CD1c-positive myeloid dendritic cell (primary cell): Measurements from ENCODE around the gene CFAP74.
"Not testable (repeated sequence)": the region's sequence is repeated elsewhere in the genome, so short reads cannot be mapped to it uniquely, and the experiment has no call there.

ENCODE experiments used
- DNase-seq: peaks from one replicate; pipeline ENCODE4 v3.0.0-alpha.2; 2016; ENCODE audit errors: extremely low spot score

CFAP74 gene

DNA sequence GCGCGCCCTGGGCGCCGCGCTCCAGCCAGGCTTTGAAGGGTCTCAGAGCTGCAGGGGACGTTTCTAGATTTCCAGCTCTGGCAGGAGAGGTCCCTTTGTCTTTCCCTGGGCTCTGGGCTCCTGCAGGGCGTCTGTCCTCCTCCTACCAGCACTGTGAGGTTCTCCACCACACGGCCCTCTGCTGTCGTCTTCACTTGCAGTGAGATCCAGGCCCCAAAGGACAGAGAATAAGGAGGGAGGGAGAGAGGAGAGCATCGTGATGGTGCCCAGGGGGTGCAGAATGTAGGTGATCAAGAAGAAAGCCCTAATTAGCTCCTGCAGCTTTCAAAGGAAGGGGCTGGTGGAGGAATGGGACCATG lies 108.5 kb downstream of the CFAP74 start:
- DNase-seq, result no peak

DNA sequence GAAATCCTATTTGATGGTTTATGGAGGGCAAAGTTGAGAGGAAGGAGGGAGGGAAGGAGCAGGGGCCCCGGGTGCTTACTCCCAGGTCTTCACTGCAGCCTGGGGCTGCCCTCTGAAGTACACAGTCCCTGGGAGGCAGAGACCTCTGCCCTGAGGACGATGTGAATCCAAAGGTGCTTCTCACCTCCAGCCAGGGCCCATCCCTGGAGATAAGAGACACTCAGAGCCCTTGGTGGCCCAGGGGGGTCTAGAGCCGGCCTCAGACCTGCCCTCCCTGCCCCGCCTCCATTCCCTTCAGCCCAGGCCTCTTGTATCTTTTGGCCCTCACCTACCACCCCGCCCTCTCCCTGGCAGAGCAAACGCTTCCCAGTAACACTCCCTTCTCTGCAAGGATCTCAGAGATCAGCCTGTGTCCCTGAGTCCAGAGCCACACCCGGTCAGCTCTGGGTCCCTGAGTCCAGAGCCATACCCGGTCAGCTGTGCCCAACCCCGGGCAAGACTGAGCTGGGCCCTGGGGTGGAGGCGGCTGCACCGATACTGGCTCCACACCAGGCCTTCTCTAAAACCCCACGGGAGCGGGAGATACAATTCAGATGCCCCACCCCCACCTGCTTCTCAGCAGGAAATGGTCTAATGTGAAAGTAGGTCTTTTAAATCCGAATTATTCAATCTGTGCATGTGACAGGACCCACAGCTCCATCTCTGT lies 109.1 kb downstream of the CFAP74 start:
- DNase-seq, result no peak

DNA sequence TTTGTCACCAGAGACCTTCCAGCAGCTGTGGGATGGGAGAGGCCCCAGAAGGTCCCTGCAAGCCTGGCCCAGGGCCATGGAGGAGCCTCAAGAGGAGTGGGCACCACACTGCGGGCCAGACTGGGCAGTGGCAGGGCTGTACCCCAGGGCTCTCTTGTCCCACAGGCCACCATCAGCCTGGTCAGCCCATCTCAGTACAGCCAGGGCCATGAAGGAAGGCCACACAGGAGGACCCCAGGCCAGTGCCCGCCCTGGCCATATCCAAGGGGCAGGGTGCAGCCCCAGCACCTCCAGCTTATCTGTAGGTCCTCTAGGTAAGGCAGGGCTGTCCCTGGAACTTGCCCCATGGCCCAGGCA lies 109.6 kb downstream of the CFAP74 start:
- DNase-seq, result no peak

DNA sequence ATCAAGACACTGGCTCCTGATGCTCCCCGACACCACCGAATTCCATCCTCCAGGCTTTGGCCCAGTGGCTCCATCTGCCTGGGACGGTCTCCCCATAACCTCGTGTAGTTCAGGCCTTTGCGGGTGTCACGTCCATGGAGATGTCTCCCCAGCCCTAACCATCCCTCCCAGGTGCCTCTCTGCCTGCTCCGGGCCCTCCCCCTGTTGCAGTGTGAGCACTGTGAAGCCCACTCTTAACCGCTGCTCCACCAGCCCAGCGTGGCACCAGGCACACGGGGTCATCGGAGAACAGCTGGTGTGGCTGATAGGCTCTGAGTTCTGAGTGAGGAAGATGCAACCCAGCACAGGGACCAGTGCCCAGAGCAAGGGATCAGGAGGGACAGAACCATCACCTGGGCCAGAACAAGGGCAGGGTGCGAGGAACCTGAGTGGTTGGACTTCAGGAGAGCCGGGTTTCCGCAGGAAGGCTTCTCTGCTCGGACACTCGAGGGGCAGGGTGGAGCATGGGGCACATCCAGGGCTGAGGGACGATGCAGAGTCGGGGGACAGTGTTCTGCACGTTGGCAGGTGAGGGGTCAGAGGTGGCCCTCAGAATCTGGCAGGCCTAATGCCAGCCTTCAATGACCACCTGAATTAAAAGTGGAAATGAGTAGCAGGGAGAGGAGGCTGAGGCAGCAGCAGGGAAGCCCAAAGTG lies 110.1 kb downstream of the CFAP74 start:
- DNase-seq, result no peak

- no peak for DNase-seq
Measured at GRCh38 chr1:1892763-1893120, 110.8 kb downstream of the CFAP74 start.

DNA sequence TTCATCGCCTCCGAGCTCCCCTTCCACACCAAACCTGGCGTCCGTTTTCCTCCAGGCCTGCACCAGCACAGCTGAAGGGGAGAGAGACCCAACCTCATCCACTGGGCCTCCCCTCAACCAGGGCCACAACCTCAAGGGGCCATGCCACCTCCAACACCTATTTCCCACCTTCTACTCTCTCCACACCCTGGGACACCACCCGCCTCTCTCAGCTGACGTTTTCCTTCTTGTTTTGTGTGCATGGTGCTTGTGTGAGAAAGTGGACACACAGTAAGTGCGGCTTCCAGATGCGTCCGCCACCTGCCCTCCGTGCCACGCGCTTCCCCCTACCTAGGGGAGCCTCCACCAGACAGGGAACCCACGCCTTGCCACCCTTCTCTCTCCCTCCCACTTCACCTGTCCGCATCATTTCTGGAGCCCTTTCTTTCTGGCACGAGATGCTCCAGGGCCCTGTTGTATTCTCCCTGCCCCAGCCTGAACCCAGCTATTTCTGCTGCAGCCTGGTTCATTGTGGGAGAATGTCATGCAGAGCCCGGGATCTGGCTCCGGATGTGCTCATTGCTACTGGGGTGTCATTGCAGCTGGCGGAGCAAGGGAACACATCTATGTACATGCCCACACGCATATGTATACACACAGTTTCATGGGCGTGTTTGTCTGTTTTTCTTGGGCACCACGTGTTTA lies 111.4 kb downstream of the CFAP74 start:
- DNase-seq, result no peak

- DNase-seq, result peak; percentile 73
Measured at GRCh38 chr1:1891349-1892078, 112.1 kb downstream of the CFAP74 start.

- DNase-seq, result peak; percentile 95
Measured at GRCh38 chr1:1890506-1891348, 112.9 kb downstream of the CFAP74 start, which contains the start of gene GNB1. Gene GNB1, minus strand, starts transcription at chr1:1891087. Its CDS starts 65,634 bp downstream, at chr1:1825453.

DNA sequence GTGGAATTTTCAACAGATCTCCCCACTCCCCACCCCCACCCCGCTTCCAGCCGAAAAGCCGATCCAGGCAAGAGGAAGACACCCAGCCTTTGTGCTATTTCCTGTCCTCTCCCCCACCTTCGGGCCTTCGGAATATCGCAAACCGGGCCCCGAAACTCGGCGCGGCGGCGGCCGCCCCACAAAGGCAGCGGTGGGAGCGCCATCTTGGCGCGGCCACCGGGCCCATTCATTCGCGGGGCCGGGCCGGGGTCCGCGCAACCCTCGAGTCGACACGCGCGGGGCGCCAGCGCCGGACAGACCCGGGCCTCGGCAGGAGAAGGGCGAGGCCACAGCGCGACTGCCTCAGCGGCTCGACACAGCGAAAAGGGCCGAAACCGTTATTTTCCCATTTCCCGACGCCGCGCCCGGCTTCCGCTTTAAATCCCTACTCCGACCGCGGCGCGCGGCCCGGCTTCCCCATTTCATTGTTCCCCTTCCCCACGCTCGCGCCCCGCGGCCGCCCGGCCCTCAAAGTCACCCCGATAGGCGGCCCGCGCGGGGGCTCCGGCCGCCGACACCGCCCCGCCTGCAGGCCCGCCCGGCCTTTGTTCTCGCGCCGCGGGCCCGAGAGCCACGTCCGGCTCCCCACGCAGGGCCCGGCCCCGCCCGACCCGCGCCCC lies 113.6 kb downstream of the CFAP74 start:
- DNase-seq, result peak; percentile 95

GRCh38 chr1:1889090-1889750 lies 114.4 kb downstream of the CFAP74 start:
- no peak for DNase-seq

- DNase-seq, result not testable (repeated sequence)
Measured at GRCh38 chr1:1883890-1884289, 119.7 kb downstream of the CFAP74 start.

DNA sequence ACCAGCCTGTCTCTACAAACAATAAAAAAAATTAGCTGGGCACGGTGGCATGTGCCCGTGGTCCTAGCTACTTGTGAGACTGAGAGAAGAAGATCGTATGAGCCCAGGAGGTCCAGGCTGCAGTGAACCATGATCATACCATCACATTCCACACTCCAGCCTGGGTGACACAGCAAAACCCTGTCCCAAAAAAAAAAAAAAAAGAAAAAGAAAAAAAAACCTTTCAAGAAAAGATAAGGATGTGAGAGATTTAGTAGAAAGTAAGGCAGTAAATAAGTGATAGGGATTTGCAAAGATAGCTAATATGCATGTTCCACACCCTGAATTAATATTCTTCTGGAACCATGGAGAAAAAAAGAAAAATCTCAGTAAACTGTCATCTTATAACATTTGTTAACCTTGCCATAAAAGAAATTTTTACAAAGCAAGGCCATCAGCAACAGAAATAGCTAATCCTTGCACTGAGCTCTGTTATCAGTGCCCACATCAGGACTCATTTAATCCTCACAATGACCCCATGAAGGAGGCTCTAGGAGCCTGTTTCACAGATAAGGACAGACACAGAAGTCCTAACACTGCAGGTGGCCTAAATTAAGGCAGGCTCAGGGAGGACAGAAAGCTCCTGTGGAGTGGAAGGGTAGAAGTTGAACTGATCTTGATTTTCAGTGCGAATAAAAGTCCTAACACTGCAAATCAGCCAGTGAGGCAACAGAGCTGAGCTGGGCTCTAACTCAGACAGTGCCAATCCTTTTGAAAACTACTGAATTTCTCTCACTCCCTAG lies 120.3 kb downstream of the CFAP74 start:
- no peak for DNase-seq

DNA sequence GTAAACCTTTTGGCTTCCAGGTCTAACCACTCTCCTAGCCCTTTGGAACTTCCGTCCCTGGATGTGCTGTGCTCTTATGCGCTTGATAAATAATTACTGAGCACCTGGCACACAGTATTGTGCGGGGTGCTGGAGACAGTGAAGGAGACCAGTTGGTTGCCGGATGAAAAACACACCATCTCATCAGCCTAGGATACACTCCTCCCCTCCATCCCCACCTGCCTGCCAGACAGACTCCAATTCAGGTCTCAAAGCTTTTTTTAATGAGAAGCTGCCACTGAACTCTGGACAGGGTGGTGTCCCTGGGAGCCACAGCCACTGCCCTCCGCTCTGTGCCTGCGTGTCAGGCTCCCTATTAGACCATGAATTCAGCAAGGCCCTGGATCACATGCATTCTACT lies 121.9 kb downstream of the CFAP74 start:
- DNase-seq, result no peak

GRCh38 chr1:1880617-1881312 lies 122.8 kb downstream of the CFAP74 start:
- DNase-seq, result no peak

GRCh38 chr1:1879942-1880341 lies 123.6 kb downstream of the CFAP74 start:
- DNase-seq, result no peak

GRCh38 chr1:1877865-1878436 lies 125.6 kb downstream of the CFAP74 start:
- DNase-seq, result no peak

DNA sequence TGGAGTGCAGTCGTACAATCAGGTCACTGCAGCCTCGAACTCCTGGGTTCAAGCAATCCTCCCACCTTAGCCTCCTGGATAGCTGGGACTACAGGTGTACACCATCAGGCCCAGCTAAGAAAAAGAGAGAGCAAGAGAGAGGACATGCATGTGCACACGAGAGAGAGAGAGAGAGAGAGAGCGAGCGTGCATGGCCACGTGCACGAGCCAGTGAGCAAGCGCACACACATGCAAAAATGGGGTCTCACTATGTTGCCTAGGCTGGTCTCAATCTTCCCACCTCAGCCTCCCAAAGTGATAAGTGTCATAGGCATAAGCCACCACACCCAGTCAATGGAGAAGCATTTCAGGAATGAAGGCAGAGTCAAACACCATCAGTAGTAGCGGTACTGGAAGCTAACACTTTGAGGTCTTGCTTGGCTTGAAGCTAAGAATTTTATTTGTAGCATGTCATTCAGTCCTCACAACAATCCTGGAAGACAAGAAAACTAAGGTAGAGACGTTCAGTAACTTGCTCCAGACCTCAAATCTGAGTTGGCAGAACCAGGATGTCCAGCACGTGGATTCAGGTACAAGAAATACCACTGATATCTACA lies 127.2 kb downstream of the CFAP74 start:
- DNase-seq, result no peak

DNA sequence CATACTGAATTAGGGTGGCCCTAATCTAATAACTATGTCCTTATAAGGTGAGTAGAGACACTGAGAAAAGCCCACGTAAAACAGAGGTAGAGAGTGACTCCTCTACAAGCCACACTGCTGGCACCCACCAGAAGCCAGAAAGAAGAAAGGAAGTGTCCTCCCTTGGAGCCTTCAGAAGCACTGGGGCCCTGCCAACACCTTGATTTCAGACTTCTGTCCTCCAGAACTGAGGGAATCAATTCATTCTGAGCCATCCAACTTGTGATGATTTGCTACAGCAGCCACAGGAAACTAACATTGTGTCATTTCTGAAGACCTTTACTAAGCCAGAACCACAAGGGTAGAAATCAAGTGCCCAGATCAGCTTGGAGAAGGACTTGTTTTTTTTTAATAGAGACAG lies 127.7 kb downstream of the CFAP74 start:
- no peak for DNase-seq
